HepG2 (cell line): Measurements from ENCODE around the gene LRFN2.

ENCODE experiments used
- CTCF ChIP-seq: sonication (generic); formaldehyde crosslinking; IDR thresholded peaks from 2 replicates; pipeline ENCODE4 v1.5.0; 2020; ENCODE audit warnings: mild to moderate bottlenecking, missing genetic modification reagents, moderate library complexity
- EZH2 ChIP-seq: conservative IDR thresholded peaks from 2 replicates; pipeline ENCODE4 v1.6.1; 2012; ENCODE audit warnings: mild to moderate bottlenecking, low read depth, low read length, moderate library complexity
- FOXM1 ChIP-seq: sonication (generic); formaldehyde crosslinking; IDR thresholded peaks from 2 replicates; pipeline ENCODE4 v1.5.0; 2020; ENCODE audit warnings: missing genetic modification reagents
- GABPA ChIP-seq, 2 experiments: IDR thresholded peaks; 2 replicates each; pipeline ENCODE4 v1.6.1; 2011 to 2016; ENCODE audit warnings: low read depth in 2 of 2, low read length in 1 of 2, missing biosample characterization in 1 of 2, missing genetic modification characterization in 1 of 2
- ISX ChIP-seq: sonication (generic); formaldehyde crosslinking; conservative IDR thresholded peaks from 2 replicates; pipeline ENCODE4 v1.5.0; 2020; ENCODE audit warnings: missing genetic modification reagents
- NBN ChIP-seq: fragments of 450-650 bp; conservative IDR thresholded peaks from 2 replicates; pipeline ENCODE4 v1.6.1; 2017
- PHF8 ChIP-seq: sonication (generic); formaldehyde crosslinking; IDR thresholded peaks from 2 replicates; pipeline ENCODE4 v1.5.0; 2020; ENCODE audit warnings: missing genetic modification reagents
- POLR2A ChIP-seq, 2 experiments: IDR thresholded peaks; 2 replicates each; pipeline ENCODE4 v1.6.1; 2011; ENCODE audit warnings: low read depth in 2 of 2, low read length in 2 of 2, mild to moderate bottlenecking in 1 of 2, moderate library complexity in 1 of 2; ENCODE audit not compliant: insufficient read depth in 1 of 2
- TRIM22 ChIP-seq: fragments of 450-650 bp; IDR thresholded peaks from 2 replicates; pipeline ENCODE4 v1.6.1; 2017
- ZBTB14 ChIP-seq: sonication (generic); formaldehyde crosslinking; IDR thresholded peaks from 2 replicates; pipeline ENCODE4 v1.4.0; 2020; ENCODE audit warnings: missing genetic modification reagents
- ZNF543 ChIP-seq: sonication (generic); formaldehyde crosslinking; IDR thresholded peaks from 2 replicates; pipeline ENCODE4 v1.4.0; 2020; ENCODE audit warnings: mild to moderate bottlenecking, missing genetic modification reagents
- ZZZ3 ChIP-seq: sonication (generic); formaldehyde crosslinking; IDR thresholded peaks from 2 replicates; pipeline ENCODE4 v1.4.0; 2020; ENCODE audit warnings: missing genetic modification reagents, mild to moderate bottlenecking, borderline replicate concordance

GRCh38 chr6:40419377-40419776 is 167.8 kb downstream of the LRFN2 start:
- TF ChIP-seq CTCF (no peak), ZZZ3 (CRISPR knock-in tag) (no peak), FOXM1 (CRISPR knock-in tag) (no peak), GABPA (IDR thresholded peaks at IDR 0.05; ENCODE audit: low read depth, low read length) (no peak), GABPA (CRISPR knock-in tag; IDR thresholded peaks at IDR 0.05; ENCODE audit: low read depth) (no peak), TRIM22 (no peak), NBN (no peak), EZH2 (no peak), ZBTB14 (no peak), POLR2A (IDR thresholded peaks at IDR 0.05; ENCODE audit: insufficient read depth in 1 of 2, low read depth in 2 of 2, low read length in 2 of 2) (no peak), ZNF543 (CRISPR knock-in tag) (no peak), PHF8 (no peak), ISX (CRISPR knock-in tag) (no peak)
